GM23248 (cell line): ENCODE data around the gene SNCA. TPM values are rescaled to one million over a fixed set of nuclear protein-coding genes. Genes with fewer than 3 reads are reported as not detected.

Source experiments
- DNase-seq: peaks from one replicate; pipeline ENCODE4 v3.0.0-alpha.2; 2015
- H2AFZ ChIP-seq: fragments of 200-600 bp; sonication (generic); 2 replicates; pipeline ENCODE4 v1.6.1; 2016; ENCODE audit warnings: antibody characterized with exemption
- H3F3A ChIP-seq: fragments of 200-600 bp; sonication (generic); 2 replicates; pipeline ENCODE4 v1.6.1; 2016; ENCODE audit warnings: mild to moderate bottlenecking, antibody characterized with exemption, mixed run types; ENCODE audit not compliant: insufficient read depth
- H3K27ac ChIP-seq: fragments of 200-600 bp; sonication (generic); 2 replicates; pipeline ENCODE4 v1.5.1; 2016; ENCODE audit warnings: mild to moderate bottlenecking
- H3K27me3 ChIP-seq: fragments of 200-600 bp; sonication (generic); replicated peaks from 2 replicates; pipeline ENCODE4 v1.6.1; 2016; ENCODE audit warnings: mild to moderate bottlenecking; ENCODE audit not compliant: insufficient read depth
- H3K36me3 ChIP-seq: fragments of 200-600 bp; sonication (generic); 2 replicates; pipeline ENCODE4 v1.6.1; 2016; ENCODE audit warnings: low read depth, mild to moderate bottlenecking
- H3K4me1 ChIP-seq: fragments of 200-600 bp; sonication (generic); 2 replicates; pipeline ENCODE4 v1.6.1; 2016; ENCODE audit warnings: mild to moderate bottlenecking; ENCODE audit not compliant: insufficient read depth
- H3K4me2 ChIP-seq: fragments of 200-600 bp; sonication (generic); one replicate; pipeline ENCODE4 v1.6.1; 2016; ENCODE audit warnings: mild to moderate bottlenecking; ENCODE audit not compliant: unreplicated experiment
- H3K4me3 ChIP-seq: fragments of 200-600 bp; sonication (generic); 2 replicates; pipeline ENCODE4 v1.5.1; 2016; ENCODE audit warnings: mild to moderate bottlenecking
- H3K79me2 ChIP-seq: fragments of 200-600 bp; sonication (generic); 2 replicates; pipeline ENCODE4 v1.6.1; 2016; ENCODE audit warnings: mild to moderate bottlenecking; ENCODE audit not compliant: insufficient read depth
- H3K9ac ChIP-seq: fragments of 200-600 bp; sonication (generic); 2 replicates; pipeline ENCODE4 v1.6.1; 2016; ENCODE audit warnings: mild to moderate bottlenecking
- H3K9me2 ChIP-seq: fragments of 200-600 bp; sonication (generic); 2 replicates; pipeline ENCODE4 v1.6.1; 2016; ENCODE audit warnings: mixed run types, mild to moderate bottlenecking, moderate library complexity; ENCODE audit not compliant: insufficient read depth
- H3K9me3 ChIP-seq: fragments of 200-600 bp; sonication (generic); one replicate; pipeline ENCODE4 v1.6.1; 2017; ENCODE audit warnings: low read depth
- H4K20me1 ChIP-seq: fragments of 200-600 bp; sonication (generic); 2 replicates; pipeline ENCODE4 v1.6.0; 2016; ENCODE audit not compliant: insufficient read depth
- EZH2 ChIP-seq: fragments of 200-600 bp; sonication (generic); IDR thresholded peaks from 2 replicates; pipeline ENCODE4 v1.6.1; 2018; ENCODE audit warnings: antibody characterized with exemption, mild to moderate bottlenecking; ENCODE audit not compliant: insufficient read depth, poor library complexity, severe bottlenecking
- EZH2phosphoT487 ChIP-seq: fragments of 200-600 bp; sonication (generic); IDR thresholded peaks from 2 replicates; pipeline ENCODE4 v1.6.1; 2018; ENCODE audit warnings: antibody characterized with exemption, moderate library complexity, mild to moderate bottlenecking, low read depth; ENCODE audit not compliant: insufficient read depth
- WGBS, 2 experiments: methylation state at CpG; one replicate each; pipeline ENCODE4 v1.1.6; 2015 to 2017; ENCODE audit warnings: low lambda C conversion rate in 2 of 2, low coverage in 1 of 2; ENCODE audit errors: missing lambda C conversion rate in 2 of 2; 5-methylcytosine and 5-hydroxymethylcytosine counted together
- in situ Hi-C: fragments of 300-500 bp; cut with MboI; formaldehyde crosslinking; loops from 2 replicates; pipeline ENCODE4 v1.15.0; 2020
- polyA plus RNA-seq: library from polyadenylated mRNA; unstranded; fragments of >200 nt; fragmentation: Nextera tagmentation; extraction: Ambion mirVana; gene quantifications from 2 replicates; pipeline ENCODE4 v1.2.1, GENCODE V29; 2016
- total RNA-seq: library from RNA; depleted of rRNA; stranded (reverse); fragments of >200 nt; shearing (Covaris generic); gene quantifications from 2 replicates; pipeline ENCODE4 v1.2.3, GENCODE V29; 2014

Gene SNCA
- total and polyA plus RNA-seq, 2 experiments from 2014 or later = 0.25 TPM; not detected in 1

DNA sequence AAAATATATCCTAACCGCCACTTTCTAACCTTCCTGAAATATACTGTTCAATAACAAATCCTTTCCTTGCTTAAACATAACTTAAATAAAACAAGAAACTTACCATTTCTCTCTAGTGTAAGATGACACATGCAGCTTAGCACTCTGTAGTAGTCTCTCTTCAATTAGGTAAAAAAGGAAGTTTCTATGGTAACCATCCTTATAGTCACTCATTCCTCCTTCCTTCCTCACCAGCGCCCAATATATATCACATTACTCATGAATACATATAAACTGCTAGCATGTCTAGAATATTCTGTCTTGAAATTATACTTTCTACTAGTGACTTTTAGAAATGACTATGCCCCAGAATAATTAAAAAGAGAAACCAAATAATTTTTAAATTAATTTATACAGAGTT lies 112.2 kb downstream of the SNCA start:
- TF ChIP-seq EZH2phosphoT487 = no peak
- no peak for TF ChIP-seq EZH2
- H3F3A ChIP-seq = no peaks in the 10 kb centered on the region; the same call in 1 of the 2 replicates
- H3K27me3 ChIP-seq = no peaks in the 10 kb centered on the region
- DNase-seq = peak; percentile 91
- no peaks in the 10 kb centered on the region for H3K36me3 ChIP-seq
- H3K4me2 ChIP-seq = peak overlapping the region; percentile 39
- H3K4me3 ChIP-seq = peak overlapping the region; percentile 12; the same call in 1 of the 2 replicates
- H3K79me2 ChIP-seq = no peaks in the 10 kb centered on the region
- H3K4me1 ChIP-seq = peaks cover 13% of the 10 kb centered on the region; the same call in 1 of the 2 replicates
- peaks cover 3% of the 10 kb centered on the region for H3K9me3 ChIP-seq
- H2AFZ ChIP-seq = no peak overlapping the region
- in situ Hi-C loops = no loop called here
- no peaks in the 10 kb centered on the region for H3K9me2 ChIP-seq
- no peaks in the 10 kb centered on the region for H4K20me1 ChIP-seq
- 54 to 57% methylated on average over 2 of the region's 2 CpGs for WGBS, 2 experiments
- H3K9ac ChIP-seq = peak overlapping the region; percentile 7; the same call in 1 of the 2 replicates
- peak overlapping the region; percentile 59 for H3K27ac ChIP-seq

DNA sequence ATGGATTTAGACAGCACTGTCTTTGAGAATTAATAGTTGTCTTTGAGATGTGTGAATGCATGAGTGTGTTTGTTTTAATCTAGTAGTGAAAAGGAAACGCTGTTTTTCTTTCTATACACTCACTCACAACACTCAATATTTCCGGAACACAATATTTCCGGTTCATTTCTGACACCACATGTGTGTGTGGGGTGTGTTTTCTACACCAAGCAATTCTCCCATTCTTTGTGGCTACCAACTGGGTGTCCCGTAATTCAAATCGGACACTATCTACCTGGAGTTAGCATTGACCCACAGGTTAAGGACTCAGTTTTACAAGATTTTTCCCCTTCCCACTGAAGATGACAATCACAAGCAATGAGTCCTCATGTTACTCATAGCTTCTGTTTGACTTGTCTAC lies 113.9 kb downstream of the SNCA start:
- no peaks in the 10 kb centered on the region for H3K27me3 ChIP-seq
- no peak overlapping the region for H3K4me2 ChIP-seq
- H3K9me3 ChIP-seq = peaks cover 3% of the 10 kb centered on the region
- peaks cover 13% of the 10 kb centered on the region; the same call in 1 of the 2 replicates for H3K4me1 ChIP-seq
- DNase-seq = no peak
- no peak overlapping the region for H2AFZ ChIP-seq
- H3K9ac ChIP-seq = no peak overlapping the region
- no peak overlapping the region for H3K27ac ChIP-seq
- no peaks in the 10 kb centered on the region for H3K36me3 ChIP-seq
- no peaks in the 10 kb centered on the region for H3K9me2 ChIP-seq
- H3K79me2 ChIP-seq = no peaks in the 10 kb centered on the region
- TF ChIP-seq EZH2phosphoT487 = no peak
- no peak for TF ChIP-seq EZH2
- H4K20me1 ChIP-seq = no peaks in the 10 kb centered on the region
- WGBS, 2 experiments = 69 to 75% methylated on average over 5 of the region's 5 CpGs
- in situ Hi-C loops = no loop called here
- no peak overlapping the region for H3K4me3 ChIP-seq
- no peaks in the 10 kb centered on the region; the same call in 1 of the 2 replicates for H3F3A ChIP-seq

GRCh38 chr4:89722517-89722916 lies 114.4 kb downstream of the SNCA start:
- Histone ChIP-seq H3K79me2 (no peaks in the 10 kb centered on the region), H3K4me2 (no peak overlapping the region), H3K9me2 (no peaks in the 10 kb centered on the region), H3K9ac (no peak overlapping the region), H2AFZ (no peak overlapping the region), H3K4me1 (peaks cover 13% of the 10 kb centered on the region; the same call in 1 of the 2 replicates), H3K4me3 (no peak overlapping the region), H3F3A (no peaks in the 10 kb centered on the region; the same call in 1 of the 2 replicates), H3K36me3 (no peaks in the 10 kb centered on the region), H3K27ac (no peak overlapping the region), H3K9me3 (peaks cover 3% of the 10 kb centered on the region), H4K20me1 (no peaks in the 10 kb centered on the region), H3K27me3 (no peaks in the 10 kb centered on the region)
- in situ Hi-C loops = no loop called here
- WGBS, 2 experiments = 77% methylated on average over 2 of the region's 2 CpGs
- DNase-seq = no peak
- no peak for TF ChIP-seq EZH2phosphoT487
- no peak for TF ChIP-seq EZH2

DNA sequence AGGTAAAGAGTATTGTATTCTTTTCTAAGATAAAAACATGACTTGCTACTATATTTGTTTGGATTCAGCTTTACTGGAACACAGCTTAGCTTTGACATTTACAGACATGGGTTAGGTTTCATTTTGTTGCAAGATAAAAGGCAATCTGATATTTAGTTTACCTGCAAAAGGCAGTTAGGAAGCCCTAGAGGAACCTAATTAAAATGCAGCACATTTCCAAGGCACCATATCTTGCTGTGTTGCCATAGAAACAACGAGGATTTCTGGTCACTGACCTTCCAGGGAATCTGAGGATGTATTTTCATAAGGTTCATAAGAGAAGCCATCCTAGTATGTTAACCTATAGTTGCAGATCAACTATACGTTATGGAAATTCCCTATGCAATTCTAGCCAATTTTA lies 116.0 kb downstream of the SNCA start:
- Histone ChIP-seq H4K20me1 (no peaks in the 10 kb centered on the region), H3K4me3 (no peak overlapping the region), H3K27ac (no peak overlapping the region), H3K27me3 (no peaks in the 10 kb centered on the region), H3K4me2 (no peak overlapping the region), H3K9me2 (no peaks in the 10 kb centered on the region), H3K79me2 (no peaks in the 10 kb centered on the region), H3K4me1 (peaks cover 13% of the 10 kb centered on the region; the same call in 1 of the 2 replicates), H3K9ac (no peak overlapping the region), H2AFZ (no peak overlapping the region), H3K36me3 (no peaks in the 10 kb centered on the region), H3F3A (no peaks in the 10 kb centered on the region; the same call in 1 of the 2 replicates), H3K9me3 (peaks cover 3% of the 10 kb centered on the region)
- DNase-seq = no peak
- no peak for TF ChIP-seq EZH2
- TF ChIP-seq EZH2phosphoT487 = no peak
- in situ Hi-C loops = no loop called here
- WGBS, 2 experiments = 44 to 45% methylated on average over 2 of the region's 2 CpGs
